GM19372 (cell line): ENCODE measurements around the gene CD47.

Source experiments
- ATAC-seq: cut with Tn5 transposase; IDR thresholded peaks from one replicate; pipeline ENCODE4 v1.9.1; 2021; ENCODE audit warnings: mild to moderate bottlenecking, low read depth, moderate library complexity; ENCODE audit not compliant: unreplicated experiment

CD47 gene

DNA sequence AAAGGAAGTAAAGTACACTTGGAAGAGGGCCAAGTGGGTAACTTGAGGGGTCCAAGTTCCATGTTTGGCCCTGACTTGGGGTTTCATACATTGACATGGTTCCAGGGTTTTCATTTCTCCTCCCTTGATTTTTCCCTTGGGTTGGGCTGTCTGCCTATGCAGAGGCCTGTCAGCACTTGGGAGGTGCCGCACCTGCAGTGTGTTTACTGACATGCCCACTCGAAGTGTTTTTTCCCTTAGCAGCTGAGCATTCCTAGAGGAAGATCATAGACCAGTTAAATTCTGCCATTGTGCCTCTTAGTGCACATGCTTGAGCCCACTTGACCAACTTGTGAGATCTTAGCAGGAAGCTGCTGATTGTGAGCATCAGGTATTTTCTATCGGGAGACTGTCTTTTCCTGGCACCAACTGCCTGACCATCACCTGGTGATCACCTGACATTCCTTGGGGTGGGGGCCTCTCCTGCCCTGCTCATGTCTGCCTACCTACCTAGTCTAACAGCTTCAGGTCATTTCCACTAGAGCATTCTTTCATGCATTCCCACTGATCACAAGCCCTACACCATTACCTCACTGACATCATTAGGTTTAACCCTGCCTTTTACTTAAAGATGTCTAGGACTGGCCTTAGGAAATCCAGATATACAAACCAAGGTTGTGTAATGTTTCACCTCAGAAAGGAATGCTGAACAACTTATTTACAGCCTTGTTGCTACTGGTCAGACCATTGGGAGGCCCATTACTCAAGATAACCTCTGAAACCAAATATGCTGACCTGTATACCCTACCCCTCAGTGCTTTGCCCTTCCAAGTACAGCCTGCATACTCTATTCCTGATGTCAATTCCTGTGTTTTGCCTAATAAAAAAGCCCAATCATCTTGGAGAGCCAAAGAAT, 68.3 kb downstream of the CD47 start:
- no peak for ATAC-seq

DNA sequence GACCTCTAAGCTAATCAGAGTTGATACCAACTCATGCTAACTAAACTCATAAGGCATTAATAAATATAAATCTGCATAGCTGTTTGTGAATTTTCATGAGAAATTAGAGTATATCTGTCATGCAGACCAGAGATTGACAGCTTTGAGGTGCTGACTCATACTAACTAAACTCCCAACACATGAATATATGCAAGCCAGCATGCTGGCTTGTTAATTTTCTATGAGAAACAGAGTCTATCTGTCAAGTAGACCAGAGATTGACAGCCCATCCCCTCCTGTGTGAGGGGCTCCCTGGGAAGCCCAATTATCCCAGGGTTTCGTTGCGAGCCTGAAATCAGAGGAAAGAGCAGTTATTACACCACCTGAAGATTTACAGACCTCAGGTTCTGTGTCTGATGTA, 69.3 kb downstream of the CD47 start:
- ATAC-seq: no peak

DNA sequence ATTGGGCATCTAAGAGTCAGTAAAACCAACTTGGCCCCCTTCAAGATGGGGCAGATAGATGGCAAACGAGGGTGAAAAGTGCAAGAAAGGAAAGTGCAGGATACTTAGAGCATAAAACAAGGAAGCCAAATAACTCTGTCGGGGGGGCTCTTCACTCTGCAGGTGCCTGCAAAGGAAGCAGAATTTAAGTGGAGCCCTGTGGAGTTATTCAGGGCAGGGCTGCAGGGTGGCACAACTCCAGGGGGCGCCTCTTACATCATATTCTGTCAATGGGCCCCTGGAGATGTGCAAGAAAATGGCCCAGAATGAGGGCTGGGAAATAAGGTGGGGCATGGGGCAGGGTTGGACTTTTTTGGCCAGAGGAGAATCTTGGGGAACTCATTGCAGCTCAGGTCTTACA, 69.7 kb downstream of the CD47 start:
- no peak for ATAC-seq

DNA sequence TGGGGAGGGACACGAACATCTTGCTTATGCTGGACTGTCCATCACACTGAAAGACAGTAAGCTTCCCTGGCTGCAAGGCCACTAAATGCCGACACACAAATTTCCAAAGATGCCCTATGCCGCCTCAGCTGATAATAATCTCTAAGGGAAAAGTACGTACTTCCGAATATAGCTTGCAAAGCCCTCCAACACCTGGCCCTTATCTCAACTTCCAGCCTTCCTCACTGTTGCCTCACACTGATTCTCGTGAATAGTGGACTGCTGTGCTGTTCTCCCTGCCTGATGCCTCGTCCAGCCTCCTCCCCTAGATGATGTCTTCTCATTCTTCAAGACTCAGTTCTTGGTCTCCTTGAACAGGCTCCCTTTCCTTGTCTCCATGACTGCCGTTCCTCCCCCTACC, 72.3 kb downstream of the CD47 start:
- no peak for ATAC-seq

DNA sequence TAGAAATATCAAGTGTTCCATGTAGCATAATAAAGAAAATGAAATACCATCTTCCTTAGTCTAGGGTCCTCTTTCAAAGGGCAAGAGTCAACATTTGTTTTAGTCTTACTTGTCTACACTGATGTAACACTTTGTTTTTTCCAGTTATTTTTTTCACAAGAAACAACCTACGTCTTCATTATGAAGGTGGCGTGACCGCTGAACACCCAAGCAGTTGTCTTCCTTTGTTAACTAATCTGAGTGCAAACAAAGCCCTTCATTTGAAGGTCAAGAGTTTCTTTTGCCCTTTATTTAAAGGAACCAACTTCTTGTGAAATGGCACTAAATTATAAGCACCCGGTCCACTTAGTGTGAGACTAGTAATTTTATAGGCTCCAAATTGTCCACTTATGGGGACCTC, 73.2 kb downstream of the CD47 start:
- no peak for ATAC-seq

DNA sequence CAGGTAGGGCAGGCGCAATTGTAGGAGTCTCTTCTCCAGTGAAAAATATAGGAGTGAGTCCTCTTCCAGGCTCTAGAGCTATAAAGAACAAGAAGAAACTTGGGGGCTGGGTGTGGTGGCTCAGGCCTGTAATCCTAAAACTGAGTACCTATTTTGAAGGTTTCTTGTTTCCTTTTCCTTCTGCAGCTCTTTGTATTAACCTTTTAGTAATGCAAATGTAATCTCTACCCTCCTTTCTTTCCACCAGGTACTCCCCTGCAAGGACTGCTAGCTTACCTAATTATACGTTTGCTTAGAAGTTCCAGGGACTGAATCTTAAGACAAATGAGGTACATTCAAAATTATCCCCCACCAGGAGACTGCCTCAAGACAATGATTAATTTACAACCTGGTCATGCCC, 75.9 kb downstream of the CD47 start:
- no peak for ATAC-seq

DNA sequence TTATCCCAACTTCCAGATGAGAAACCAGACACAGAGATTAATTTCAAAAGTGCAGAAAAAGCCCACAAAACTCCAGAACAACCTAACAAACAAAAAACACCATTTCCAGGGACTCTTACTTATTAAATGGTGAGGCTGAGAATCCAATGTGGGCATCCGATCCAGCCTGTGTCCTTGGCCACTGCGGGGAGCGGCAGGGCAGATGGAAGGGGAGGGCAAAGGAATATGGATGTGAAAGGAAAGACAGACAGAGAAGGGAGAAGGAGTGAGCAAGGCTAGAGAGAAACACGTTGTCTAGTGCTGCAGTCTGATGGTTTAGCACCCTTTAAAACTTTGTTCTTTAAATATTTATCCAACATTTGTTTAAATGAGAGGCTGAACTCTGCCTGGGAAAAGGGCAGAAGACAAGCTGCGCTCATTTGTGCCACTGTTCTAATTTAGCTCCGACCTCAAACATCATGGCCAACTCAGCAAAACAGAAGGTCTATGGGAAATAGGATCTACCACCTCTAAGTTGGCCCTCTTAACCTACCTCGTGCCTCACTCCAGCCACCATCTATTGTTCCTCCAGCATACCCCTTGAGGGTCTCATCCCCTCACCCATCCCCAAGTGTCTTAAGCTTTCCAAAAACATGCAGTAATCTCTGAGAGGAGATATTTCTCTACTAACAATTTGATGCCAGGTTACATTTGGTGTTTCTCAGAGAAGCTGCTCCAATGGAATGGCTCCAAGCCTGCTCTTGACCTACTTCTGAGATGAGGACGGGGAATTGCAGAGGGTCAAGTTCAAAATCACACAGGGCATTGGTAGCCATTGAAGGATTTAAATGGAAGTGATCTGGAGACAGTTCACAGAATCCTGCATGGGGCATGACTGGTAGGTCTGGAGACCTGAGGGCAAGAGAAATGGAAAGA, 77.4 kb downstream of the CD47 start:
- ATAC-seq: no peak

DNA sequence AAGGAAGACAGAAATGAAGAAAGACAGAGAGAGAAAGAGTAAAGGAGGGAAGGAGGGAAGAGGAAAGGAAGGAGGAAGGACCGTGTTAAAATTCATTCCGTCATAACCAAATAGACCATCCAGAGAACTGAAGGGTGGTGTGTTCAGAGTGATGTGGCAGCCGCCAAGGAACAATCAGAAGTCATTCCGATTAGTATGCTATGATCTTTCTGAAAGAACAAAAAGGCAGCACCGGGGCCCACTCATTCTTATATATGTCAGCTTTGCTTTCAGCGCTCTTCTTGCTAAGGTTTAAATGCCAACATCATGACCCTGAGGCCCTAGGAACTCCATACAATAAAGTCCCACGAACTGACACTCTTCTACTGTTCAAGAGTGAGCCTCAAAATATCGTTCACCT, 78.5 kb downstream of the CD47 start:
- ATAC-seq: no peak

DNA sequence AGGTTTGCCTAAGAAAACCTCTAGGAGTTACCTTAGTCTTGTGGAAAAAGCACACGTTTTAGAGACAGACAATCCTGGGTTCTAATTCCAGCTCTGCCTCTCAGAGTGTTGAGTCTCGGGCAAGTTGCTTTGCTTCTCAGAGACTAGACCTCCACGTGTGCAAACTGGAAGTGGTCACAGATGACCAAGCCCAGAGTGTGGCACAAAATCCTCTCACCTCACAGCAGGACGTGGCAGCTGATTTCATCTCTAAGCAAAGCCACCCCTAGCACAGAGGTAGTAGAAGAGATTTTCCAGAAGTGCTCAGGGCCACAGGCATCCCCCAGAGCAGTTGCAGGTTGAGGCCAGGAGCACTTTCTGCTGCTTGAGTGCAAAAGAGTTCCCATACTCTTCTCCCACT, 79.2 kb downstream of the CD47 start:
- no peak for ATAC-seq

DNA sequence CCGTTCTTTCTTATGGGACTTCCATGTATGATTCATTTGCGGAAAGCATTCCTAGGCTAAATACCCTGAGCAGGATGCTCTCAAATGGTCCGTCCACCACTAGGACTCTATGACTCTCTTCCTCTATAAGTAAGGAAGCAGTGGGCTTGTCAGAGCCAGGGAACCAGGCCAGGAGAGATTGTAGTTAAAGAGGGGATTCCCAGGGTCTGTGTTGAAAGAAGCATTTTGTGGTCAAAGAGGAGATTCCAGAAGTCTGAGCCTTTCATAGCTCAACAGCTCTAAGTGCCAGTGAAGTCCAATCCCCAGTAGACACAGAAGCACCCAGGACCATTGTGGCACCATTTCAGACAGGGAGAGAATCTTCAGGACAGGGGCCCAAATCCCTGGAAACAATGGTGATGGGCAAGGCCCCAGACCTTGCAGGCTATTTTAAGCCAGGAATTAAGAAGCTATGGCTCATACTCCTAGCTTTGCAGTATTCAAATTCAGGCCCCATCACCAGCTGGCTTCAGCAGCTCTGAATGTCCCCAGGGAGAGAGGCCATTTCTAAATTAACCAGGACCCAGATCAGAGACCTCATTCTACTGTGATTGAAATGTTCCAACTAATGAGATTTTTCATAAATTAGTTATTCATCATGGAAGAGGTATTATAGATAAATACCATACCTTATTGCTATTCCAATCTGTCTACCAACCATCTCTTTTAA, 81.7 kb downstream of the CD47 start:
- ATAC-seq: no peak

DNA sequence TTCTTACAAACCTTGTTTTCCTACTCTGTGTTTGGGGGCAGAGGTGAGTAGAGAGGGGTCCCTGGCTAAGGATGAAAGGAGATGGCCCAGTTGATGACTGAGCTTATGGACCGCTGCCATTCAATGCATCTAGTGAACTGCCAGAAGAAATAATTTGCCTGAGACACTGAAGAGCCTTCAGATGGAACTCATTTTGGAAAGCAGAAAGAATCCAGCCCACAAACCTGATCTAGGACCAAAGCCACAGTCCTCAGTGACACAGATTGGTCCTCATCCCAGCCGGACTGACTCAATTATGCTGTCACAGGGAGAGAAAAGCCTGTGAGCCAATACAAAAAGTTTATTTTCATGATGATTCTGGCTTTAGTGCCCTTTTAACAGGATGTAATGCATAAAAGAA, 82.7 kb downstream of the CD47 start:
- no peak for ATAC-seq

DNA sequence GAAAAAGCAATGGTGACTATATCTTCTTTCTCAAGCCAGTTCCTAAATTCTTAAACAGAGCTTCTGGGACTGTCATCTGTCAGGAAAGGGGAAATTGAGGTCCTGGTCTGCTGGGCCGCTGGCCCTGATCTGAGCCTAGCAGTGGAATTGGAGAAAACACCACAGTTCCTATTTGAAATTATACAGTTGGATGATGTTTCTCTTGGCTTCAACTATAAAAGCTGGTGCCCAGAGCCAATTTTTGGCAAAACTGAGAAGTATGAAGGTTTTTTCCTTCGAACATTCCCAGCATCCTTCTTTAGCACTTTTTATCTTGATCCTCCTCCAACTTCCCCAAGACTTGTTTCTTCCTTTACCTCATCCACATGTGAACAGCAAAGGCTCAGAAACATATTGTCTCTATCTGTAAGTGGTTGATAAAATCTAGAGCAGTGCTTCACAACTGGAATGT, 83.9 kb downstream of the CD47 start:
- ATAC-seq: no peak

DNA sequence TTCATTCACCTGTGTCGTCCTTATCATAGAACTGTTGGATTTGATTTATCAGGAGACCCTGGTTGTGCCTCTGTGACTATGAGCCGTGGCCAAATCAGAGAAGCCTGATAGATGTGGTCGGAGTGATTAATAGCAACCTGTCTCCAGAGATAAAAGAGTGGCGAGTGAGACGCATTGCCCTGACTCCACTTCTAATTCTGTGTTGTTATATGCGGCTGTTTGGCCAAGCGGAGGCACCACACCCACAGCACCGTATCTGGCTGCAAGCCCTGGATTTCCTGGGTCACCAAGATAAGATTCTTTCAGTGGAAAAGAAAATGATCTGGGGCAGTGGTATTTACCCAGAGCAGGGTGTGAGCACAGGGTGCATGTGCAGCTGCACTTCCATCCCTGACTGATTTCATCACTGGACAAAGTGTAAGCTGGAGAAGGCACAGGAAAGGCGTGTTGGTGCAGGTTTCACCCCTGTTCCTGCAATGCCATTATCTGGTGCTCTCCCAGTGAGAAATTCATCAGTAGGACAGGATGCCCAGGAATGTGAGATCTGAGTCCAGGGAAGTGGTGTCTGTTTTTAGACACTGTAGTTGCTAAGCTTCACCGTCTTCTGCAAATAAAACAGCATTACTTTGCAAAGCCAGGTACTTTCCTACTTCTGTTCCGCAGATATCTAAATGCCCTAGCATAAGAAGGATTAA, 84.6 kb downstream of the CD47 start:
- no peak for ATAC-seq

DNA sequence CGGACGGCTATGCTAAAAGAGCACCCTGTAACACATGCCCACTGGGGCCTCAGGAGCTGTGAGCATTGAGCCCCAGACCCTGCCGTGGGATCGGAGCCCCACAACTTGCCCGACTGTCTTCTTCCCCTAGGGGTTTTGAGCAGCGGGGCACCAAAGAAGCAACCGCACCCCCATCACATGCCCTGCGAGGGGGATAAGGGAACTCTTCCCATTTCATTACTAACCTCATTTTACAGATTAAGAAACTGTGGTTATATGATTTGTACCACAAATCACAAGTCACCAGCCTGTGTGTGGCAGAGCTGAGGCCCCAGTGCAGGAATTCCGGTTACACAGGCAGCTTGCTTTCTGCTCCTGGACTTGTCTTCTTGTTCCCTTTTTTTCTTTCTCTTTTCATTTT, 86.2 kb downstream of the CD47 start:
- no peak for ATAC-seq

DNA sequence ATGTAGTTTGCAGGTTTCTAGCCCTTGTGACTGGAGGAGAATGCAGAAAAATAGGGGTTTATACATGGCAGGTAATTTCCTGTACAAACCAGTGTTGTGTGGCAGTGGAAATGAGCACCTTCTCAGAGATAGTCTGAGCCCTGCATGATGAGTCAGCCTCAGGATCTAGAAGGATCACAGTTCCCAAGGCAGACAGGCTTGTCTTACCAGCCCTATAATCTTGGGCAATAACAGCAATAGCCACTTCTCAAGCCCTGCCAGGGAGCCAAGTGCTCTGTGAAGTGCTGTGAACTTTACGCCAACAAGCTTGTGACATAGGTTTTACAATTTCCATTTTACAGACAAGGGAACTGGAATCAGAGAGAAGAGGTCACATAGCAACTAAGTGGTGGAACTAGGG, 89.4 kb downstream of the CD47 start:
- no peak for ATAC-seq

DNA sequence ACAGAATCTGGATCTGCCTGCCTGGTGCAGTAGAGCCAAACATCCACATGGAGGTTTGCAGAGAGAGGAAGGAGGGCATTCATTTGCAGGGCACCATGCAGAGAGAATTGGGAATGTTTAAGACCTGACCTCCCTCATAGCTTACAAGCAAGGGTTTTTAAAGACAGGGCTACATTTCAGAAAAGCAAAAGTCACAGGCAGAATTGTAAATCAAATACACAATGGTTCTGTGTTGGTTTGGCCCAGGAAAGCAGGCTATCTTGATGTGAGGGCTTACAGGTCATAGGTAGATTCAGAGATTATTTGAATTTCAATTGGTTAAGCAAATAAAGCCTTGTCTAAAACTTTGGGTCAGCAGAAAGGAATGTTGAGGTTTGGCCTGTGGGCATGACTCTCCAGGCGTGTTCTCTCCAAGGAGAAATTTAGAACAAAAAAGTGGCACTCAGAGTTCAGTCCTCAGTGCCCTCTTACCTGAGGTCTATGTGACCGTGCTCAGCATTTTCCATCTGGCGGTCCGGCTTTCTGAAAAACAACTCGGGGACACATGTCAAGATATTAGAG, 91.5 kb downstream of the CD47 start:
- ATAC-seq: no peak

DNA sequence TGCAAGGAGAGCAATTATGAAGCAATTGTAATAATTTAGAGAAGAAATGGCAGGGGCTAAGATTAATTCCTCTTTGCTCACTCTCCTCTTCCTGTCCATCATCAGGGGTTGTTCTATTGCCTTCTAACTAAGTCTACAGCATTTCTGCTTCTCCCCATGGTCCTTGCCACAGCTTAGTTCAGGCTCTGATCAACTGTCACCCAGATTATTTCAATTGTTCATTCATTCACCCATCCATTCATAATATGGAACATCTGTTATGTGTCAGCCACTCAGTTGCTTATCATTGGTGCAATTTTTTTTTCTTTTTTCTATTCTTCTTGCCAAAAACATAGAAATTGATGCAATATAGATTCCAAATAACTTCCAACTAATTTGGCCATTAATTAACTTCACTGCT, 93.2 kb downstream of the CD47 start:
- ATAC-seq: no peak

DNA sequence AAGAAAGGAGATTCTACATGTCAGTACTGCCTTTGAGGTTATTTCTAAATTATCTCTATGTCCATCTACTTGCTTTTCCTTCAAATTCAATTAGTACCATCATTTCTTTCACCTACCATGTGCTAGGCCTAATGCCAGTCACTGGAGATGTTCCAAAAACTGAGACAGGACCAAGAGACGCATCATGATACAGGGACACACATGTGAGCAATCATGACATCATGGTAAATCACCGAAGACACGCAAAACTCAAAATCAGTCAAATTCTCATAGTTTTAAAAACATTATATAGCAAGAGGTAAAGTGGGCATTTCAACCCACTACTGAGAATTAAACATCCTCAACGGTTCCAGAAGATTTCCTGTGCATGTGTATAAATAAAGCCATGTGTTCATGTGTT, 95.0 kb downstream of the CD47 start:
- no peak for ATAC-seq

DNA sequence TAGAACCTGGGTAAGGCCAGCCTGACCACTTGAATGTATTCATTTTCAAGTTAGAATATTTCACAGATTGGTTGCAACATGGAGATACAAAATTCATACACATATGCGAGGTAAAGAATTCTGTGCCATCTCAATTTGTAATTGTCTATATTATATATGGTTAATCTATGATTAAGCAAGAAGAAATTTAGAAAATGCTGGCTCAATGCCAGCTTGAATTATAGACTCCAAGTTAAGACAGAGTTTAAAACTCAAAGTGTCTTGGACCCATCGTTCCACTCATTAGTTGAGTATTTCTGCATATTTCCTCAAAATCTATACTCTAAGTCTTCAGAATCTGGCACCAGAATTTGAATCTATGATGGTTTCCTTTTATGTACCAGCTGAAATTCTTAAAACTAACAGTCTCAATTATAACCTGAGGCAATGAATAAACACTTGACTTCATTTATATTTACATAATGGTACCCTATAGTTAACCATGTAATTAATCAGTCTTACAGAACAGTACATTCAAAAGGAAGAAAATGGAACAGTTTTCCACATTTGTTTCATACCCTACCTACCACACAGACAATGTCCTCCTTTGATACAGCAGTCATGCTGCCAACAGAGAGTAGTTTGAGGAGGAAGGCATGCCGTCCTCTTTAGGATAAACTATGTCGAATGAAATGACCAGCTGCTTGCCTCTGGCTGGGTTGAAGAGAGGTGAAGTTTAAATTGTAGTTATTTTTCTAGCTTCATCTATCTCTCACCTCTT, 95.7 kb downstream of the CD47 start:
- ATAC-seq: no peak
